Anterior cingulate cortex (tissue), 58 donors: ENCODE data around the gene CGB2.

Experiments used
- DNase-seq, 58 donors: peaks; one replicate each; lab custom pipeline; 2025; lab: John Stamatoyannopoulos, UW

Gene CGB2

GRCh38 chr19:49064029-49064629 is 32.4 kb downstream of the CGB2 start:
- DNase-seq, result no peak

GRCh38 chr19:49064768-49065611 is 33.3 kb downstream of the CGB2 start, which contains the start of gene NTF4:
Gene NTF4 (minus strand): TSS chr19:49064818. CDS start chr19:49061997, 2,821 bp downstream.
- no peak for DNase-seq

- DNase-seq, result no peak
Observed at GRCh38 chr19:49065905-49066512, 34.3 kb downstream of the CGB2 start.

- no peak for DNase-seq
Observed at GRCh38 chr19:49067554-49067953, 35.9 kb downstream of the CGB2 start.

- no peak for DNase-seq
Observed at GRCh38 chr19:49069026-49069425, 37.3 kb downstream of the CGB2 start.

GRCh38 chr19:49070416-49070815 is 38.7 kb downstream of the CGB2 start:
- no peak for DNase-seq

- no peak for DNase-seq
Observed at GRCh38 chr19:49071860-49072547, 40.3 kb downstream of the CGB2 start.

- DNase-seq, result no peak
Observed at GRCh38 chr19:49073514-49074378, 42.1 kb downstream of the CGB2 start.

GRCh38 chr19:49074869-49075268 is 43.2 kb downstream of the CGB2 start:
- DNase-seq, result peak in 39 of 58 donors; percentile 1 to 68 (median 31)

- no peak for DNase-seq
Observed at GRCh38 chr19:49080392-49080791, 48.7 kb downstream of the CGB2 start.

- no peak for DNase-seq
Observed at GRCh38 chr19:49081273-49081672, 49.6 kb downstream of the CGB2 start.
